ENCODE measurements around the gene HIF3A. TPM values are rescaled to one million over a fixed set of nuclear protein-coding genes. Genes with fewer than 3 reads are reported as not detected.

The HIF3A gene
- total RNA-seq, 1 donor from 2014 or later = 0.23 TPM

DNA sequence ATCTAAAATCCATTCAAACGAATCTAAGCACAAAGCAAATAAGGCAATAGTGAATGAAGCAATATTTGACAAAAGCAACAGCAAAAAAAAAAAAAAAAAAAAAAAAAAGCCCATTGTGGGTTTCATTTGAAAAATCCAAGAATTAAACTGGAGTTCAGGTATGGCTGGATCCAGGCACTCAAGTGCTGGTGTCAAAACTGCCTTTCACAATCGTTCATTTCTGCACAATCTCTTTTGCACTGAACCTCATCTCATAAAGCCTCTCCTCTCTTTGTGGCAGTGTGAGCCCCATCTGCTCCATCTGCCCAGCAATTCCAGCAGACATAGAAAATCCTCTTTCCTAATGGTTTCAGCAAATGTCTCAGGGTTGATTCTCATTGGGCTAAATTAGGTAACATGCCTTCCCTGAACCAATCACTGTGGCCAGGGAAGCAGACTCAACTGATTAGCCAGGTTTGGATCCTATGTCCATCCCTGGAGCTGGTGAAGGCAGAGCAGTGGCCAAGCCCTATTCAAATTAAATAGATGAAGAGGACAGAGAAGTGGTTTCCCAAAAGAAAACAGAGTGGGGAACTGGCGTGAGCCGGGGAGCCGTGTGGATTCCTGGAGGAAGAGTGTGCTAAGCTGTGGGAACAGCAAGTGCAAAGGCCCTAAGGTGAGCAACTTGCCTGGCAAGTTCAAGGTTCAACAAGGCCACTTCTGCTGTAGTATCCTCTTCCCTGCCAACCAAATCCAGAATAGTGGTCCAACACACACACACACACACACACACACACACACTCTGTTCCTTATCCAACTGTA lies 1.2 kb upstream of the HIF3A start:
- no peak for DNase-seq (ENCODE audit: low read depth)
- TF ChIP-seq, protein P1, sequence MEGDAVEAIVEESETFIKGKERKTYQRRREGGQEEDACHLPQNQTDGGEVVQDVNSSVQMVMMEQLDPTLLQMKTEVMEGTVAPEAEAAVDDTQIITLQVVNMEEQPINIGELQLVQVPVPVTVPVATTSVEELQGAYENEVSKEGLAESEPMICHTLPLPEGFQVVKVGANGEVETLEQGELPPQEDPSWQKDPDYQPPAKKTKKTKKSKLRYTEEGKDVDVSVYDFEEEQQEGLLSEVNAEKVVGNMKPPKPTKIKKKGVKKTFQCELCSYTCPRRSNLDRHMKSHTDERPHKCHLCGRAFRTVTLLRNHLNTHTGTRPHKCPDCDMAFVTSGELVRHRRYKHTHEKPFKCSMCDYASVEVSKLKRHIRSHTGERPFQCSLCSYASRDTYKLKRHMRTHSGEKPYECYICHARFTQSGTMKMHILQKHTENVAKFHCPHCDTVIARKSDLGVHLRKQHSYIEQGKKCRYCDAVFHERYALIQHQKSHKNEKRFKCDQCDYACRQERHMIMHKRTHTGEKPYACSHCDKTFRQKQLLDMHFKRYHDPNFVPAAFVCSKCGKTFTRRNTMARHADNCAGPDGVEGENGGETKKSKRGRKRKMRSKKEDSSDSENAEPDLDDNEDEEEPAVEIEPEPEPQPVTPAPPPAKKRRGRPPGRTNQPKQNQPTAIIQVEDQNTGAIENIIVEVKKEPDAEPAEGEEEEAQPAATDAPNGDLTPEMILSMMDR (conservative IDR thresholded peaks at IDR 0.05; ENCODE audit: low read depth, low read length) = no peak
- H3K4me3 ChIP-seq (ENCODE audit: low read depth, low read length) = no peak overlapping the region

- no peak for DNase-seq (ENCODE audit: low read depth)
- H3K4me3 ChIP-seq (ENCODE audit: low read depth, low read length) = no peak overlapping the region
- TF ChIP-seq, protein P1 (conservative IDR thresholded peaks at IDR 0.05; ENCODE audit: low read depth, low read length) = no peak
These were observed 701 bp upstream of the HIF3A start for GRCh38 chr19:46296202-46296480.

DNA sequence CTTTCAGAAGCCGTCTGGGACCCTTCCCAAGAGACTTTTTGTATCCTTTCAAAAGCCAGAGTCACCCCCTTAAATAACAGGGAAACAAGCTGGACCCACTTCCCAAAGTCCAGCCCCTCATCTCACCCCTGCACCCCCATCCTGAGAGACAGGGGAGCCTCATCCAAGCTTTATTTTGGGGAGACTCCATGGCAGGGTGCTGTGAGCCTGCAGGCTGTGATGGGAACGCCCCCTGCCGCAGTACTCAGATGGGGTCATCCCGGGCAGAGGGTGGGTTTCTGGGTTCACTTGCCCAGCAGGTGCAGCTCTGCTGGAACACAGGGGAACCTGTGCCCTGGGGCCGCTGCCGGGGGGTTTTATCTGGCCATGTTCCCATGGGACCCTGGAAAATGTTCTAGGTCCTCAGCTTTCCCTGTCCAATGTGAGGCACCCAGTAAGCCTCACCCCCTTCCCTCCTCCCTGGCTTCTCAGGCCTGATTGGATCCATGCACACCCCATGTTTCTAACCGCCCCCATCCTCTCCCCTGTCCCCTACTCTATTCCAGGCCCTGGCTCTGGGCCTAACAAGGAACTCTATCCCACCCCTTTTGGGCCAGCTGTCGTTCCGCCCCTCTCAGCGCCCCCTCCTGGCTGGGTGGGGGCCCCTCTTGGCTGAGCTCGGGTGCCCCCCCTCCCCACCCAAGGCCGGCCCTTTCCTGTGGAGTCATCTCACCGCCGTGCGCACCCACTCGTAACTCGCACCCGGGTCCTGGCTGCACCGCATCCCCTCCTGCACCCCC lies 1.0 kb downstream of the HIF3A start:
- TF ChIP-seq, protein P1 (conservative IDR thresholded peaks at IDR 0.05; ENCODE audit: low read depth, low read length) = no peak
- no peak overlapping the region for H3K4me3 ChIP-seq (ENCODE audit: low read depth, low read length)
- DNase-seq (ENCODE audit: low read depth) = no peak

DNA sequence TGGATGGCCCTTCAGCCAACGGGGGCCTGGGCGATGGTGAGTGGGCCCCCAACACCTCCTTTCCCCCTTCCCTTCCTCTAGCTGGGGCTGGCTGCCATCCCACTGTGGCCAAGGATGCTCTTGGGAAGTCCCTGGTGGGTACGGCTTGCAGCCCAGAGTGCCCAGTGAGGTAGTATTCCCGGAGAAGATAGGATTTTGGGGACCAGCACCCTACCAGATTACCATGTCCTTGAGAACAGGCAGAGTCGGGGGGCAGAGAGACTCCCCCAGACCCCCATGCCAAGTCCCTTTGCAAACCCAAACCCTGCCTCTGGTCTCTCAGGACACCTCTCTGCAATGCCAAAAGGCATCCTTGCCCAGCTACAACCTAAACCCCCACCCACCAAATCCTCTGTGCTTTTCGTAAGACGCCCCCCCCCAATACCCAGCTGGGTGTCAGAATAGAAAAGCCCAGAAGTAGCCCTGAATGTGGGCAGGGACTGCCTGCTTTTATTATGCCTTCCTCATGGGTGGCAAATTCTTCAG lies 1.7 kb downstream of the HIF3A start:
- no peak overlapping the region for H3K4me3 ChIP-seq (ENCODE audit: low read depth, low read length)
- no peak for DNase-seq (ENCODE audit: low read depth)
- TF ChIP-seq, protein P1 (conservative IDR thresholded peaks at IDR 0.05; ENCODE audit: low read depth, low read length) = no peak

- H3K4me3 ChIP-seq (ENCODE audit: low read depth, low read length) = no peak overlapping the region
- TF ChIP-seq, protein P1 (conservative IDR thresholded peaks at IDR 0.05; ENCODE audit: low read depth, low read length) = no peak
These were observed 2.2 kb downstream of the HIF3A start for GRCh38 chr19:46299004-46299509.

DNA sequence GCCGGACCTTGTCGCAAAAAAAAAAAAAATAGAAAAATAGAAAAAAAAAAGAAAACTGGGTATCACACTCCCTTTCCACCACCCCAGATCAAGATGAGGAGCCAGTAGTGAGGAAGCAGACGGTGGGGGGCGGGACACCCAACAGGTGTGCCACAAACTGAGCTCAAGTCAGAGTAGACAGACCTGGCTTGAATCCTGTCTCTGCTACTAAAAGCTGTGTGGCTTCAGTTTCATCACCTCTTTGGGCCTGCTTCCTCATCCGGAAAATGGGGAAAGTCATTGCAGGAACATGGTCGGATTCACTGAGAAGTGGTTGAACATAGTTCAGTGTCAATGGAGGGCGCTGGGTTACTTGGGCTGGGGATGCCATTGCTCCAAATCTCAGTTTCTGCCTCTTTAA lies 2.9 kb downstream of the HIF3A start:
- TF ChIP-seq, protein P1 (conservative IDR thresholded peaks at IDR 0.05; ENCODE audit: low read depth, low read length) = no peak
- no peak overlapping the region for H3K4me3 ChIP-seq (ENCODE audit: low read depth, low read length)
- no peak for DNase-seq (ENCODE audit: low read depth)

More at GRCh38 chr19:46299004-46299509, 2.2 kb downstream of the HIF3A start:
- no peak for DNase-seq (ENCODE audit: low read depth)

Measured in epithelial cell of proximal tubule (primary cell).